Fibroblast of lung (primary cell): ENCODE measurements around the gene DDX23.

Experiments
- CTCF ChIP-seq, 2 donors: IDR thresholded peaks in 1 of 2; conservative IDR thresholded peaks in 1 of 2; 1 replicate in 1 of 2; 2 replicates in 1 of 2; pipeline ENCODE4 v1.5.1; 2011 to 2012; ENCODE audit warnings: low read length in 2 of 2, control low read depth in 1 of 2, inconsistent platforms in 1 of 2, low read depth in 1 of 2, mild to moderate bottlenecking in 1 of 2
- EZH2 ChIP-seq: IDR thresholded peaks from 2 replicates; pipeline ENCODE4 v1.5.1; 2012; ENCODE audit warnings: low read length, control low read depth, mild to moderate bottlenecking; ENCODE audit errors: missing control alignments

GRCh38 chr12:48822139-48822538, 29.8 kb downstream of the DDX23 start:
- TF ChIP-seq CTCF (conservative IDR thresholded peaks at IDR 0.05 in 1 of 2, IDR thresholded peaks at IDR 0.05 in 1 of 2; ENCODE audit: low read depth in 1 of 2, low read length in 2 of 2) (no peak), EZH2 (no peak)
